Measurements from ENCODE around the gene CDON.
"Not testable (repeated sequence)": the region's sequence is repeated elsewhere in the genome, so short reads cannot be mapped to it uniquely, and the experiment has no call there.

Gene CDON

GRCh38 chr11:125992893-125993292 lies 69.8 kb downstream of the CDON start:
- no peak for DNase-seq

GRCh38 chr11:125990244-125990643 lies 72.4 kb downstream of the CDON start:
- DNase-seq = no peak

- no peak for DNase-seq
Observed at GRCh38 chr11:125987066-125987641, 75.5 kb downstream of the CDON start.

GRCh38 chr11:125985956-125986355 lies 76.7 kb downstream of the CDON start:
- not testable (repeated sequence) for DNase-seq

GRCh38 chr11:125982348-125982730 lies 80.3 kb downstream of the CDON start:
- DNase-seq = no peak

- DNase-seq = no peak
Observed at GRCh38 chr11:125980436-125980835, 82.2 kb downstream of the CDON start.

GRCh38 chr11:125979511-125979910 lies 83.2 kb downstream of the CDON start:
- no peak for DNase-seq

GRCh38 chr11:125978778-125979407 lies 83.8 kb downstream of the CDON start:
- DNase-seq = no peak

- DNase-seq = no peak
Observed at GRCh38 chr11:125978181-125978716, 84.4 kb downstream of the CDON start.

GRCh38 chr11:125977333-125977732 lies 85.3 kb downstream of the CDON start:
- no peak for DNase-seq

- no peak for DNase-seq
Observed at GRCh38 chr11:125976156-125976555, 86.5 kb downstream of the CDON start.

- no peak for DNase-seq
Observed at GRCh38 chr11:125975634-125976033, 87.0 kb downstream of the CDON start.

- DNase-seq = no peak
Observed at GRCh38 chr11:125974284-125974683, 88.4 kb downstream of the CDON start.

GRCh38 chr11:125971618-125972017 lies 91.0 kb downstream of the CDON start:
- DNase-seq = no peak

- DNase-seq = peak; percentile 98
Observed at GRCh38 chr11:125968354-125968753, 94.3 kb downstream of the CDON start.

- no peak for DNase-seq
Observed at GRCh38 chr11:125967515-125967914, 95.2 kb downstream of the CDON start.

- no peak for DNase-seq
Observed at GRCh38 chr11:125960771-125961170, 101.9 kb downstream of the CDON start.

- no peak for DNase-seq
Observed at GRCh38 chr11:125959931-125960330, 102.7 kb downstream of the CDON start.

GRCh38 chr11:125959511-125959910 lies 103.2 kb downstream of the CDON start:
- DNase-seq = no peak

GRCh38 chr11:125958872-125959400 lies 103.7 kb downstream of the CDON start:
- no peak for DNase-seq

- no peak for DNase-seq
Observed at GRCh38 chr11:125957618-125958332, 104.9 kb downstream of the CDON start.

- DNase-seq = no peak
Observed at GRCh38 chr11:125956391-125957134, 106.1 kb downstream of the CDON start.

- no peak for DNase-seq
Observed at GRCh38 chr11:125955856-125956255, 106.8 kb downstream of the CDON start.
